Measurements from ENCODE around the gene RITA1. TPM values are rescaled to one million over a fixed set of nuclear protein-coding genes. Genes with fewer than 3 reads are reported as not detected.

Gene RITA1
- total and polyA plus RNA-seq, 10 of the 15 experiments (the other 5 are each of a cell fraction or from before 2014, with no cell fraction given): 2.3 to 39.9 (median 24.8) TPM

DNA sequence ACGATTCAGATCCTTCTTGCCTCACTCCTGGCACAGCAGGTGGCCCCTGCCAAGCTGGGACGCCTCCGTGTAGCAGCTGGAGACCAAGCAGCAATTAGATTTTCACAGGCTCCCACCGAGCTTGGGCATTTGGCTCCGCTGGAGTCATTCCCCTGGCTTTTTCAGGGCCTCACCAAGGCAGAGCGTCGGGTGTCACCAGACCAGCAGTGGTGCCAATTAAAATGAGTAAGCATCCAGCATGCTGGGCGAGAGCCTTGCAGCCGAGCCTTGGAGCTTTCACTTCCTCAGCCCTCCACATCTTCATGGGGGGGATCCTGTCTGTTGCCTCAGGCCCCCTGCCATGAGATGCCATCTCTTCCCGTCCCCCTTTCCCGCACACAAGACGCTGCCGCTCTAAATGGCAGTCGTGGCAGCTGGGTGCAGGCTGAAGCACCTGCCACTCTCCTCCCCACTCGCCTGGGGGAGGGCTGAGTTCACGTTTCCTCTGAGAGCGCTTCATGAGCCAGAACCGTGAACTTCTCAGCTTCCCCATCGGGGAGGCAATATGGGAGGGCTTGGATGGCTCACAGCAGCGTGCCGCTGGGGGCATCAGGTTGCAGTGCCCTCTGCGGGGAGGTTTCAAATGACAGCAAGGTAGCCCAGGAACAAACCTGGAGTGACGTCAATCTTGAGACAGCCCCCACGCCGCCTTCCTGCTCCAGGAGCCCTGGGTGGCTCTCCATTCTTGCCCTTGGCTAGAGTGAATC is 47.5 kb downstream of the RITA1 start (continued):
- no peak for TF ChIP-seq BACH1 (IDR thresholded peaks at IDR 0.05; ENCODE audit: borderline replicate concordance)
- peak; percentile 62; the same call in 1 of the 2 replicates for TF ChIP-seq MTA2 (IDR thresholded peaks at IDR 0.05; ENCODE audit: low read depth)
- TF ChIP-seq, protein P1, sequence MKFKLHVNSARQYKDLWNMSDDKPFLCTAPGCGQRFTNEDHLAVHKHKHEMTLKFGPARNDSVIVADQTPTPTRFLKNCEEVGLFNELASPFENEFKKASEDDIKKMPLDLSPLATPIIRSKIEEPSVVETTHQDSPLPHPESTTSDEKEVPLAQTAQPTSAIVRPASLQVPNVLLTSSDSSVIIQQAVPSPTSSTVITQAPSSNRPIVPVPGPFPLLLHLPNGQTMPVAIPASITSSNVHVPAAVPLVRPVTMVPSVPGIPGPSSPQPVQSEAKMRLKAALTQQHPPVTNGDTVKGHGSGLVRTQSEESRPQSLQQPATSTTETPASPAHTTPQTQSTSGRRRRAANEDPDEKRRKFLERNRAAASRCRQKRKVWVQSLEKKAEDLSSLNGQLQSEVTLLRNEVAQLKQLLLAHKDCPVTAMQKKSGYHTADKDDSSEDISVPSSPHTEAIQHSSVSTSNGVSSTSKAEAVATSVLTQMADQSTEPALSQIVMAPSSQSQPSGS (IDR thresholded peaks at IDR 0.05; ENCODE audit: low read length): no peak
- TF ChIP-seq E2F8 (IDR thresholded peaks at IDR 0.05; ENCODE audit: low read depth, partially characterized antibody): no peak
- TF ChIP-seq HSF1 (IDR thresholded peaks at IDR 0.05; ENCODE audit: low read depth, low read length): no peak
- no peak for TF ChIP-seq SUZ12 (IDR thresholded peaks at IDR 0.05; ENCODE audit: unreplicated experiment)
- TF ChIP-seq SIN3A (IDR thresholded peaks at IDR 0.05; ENCODE audit: low read depth, low read length): no peak
- no peak for TF ChIP-seq RFX5 (IDR thresholded peaks at IDR 0.05; ENCODE audit: low read depth, low read length)
- TF ChIP-seq CEBPZ (IDR thresholded peaks at IDR 0.05; ENCODE audit: low read depth, low read length): no peak
- no peak for TF ChIP-seq BRCA1 (IDR thresholded peaks at IDR 0.05; ENCODE audit: low read depth, low read length)
- no peak for TF ChIP-seq BCL11A (IDR thresholded peaks at IDR 0.05; ENCODE audit: low read depth, low read length)
- TF ChIP-seq MTA3 (IDR thresholded peaks at IDR 0.05; ENCODE audit: borderline replicate concordance, low read length): no peak
- peak; percentile 55; the same call in 1 of the 2 replicates for TF ChIP-seq SMC3 (IDR thresholded peaks at IDR 0.05; ENCODE audit: borderline replicate concordance, low read length)
- TF ChIP-seq PRDM15 (CRISPR knock-in tag; IDR thresholded peaks at IDR 0.05): no peak
